ENCODE measurements around the gene MAML2.

MAML2 gene

GRCh38 chr11:96203567-96204365, 139.2 kb downstream of the MAML2 start:
- Histone ChIP-seq H3K27me3 (ENCODE audit: insufficient read depth, low read length, poor library complexity) (no peaks in the 10 kb centered on the region), H3K4me3 (ENCODE audit: low read depth in 1 of 2, low read length in 2 of 2) (no peak overlapping the region), H3K9me3 (ENCODE audit: insufficient read depth, low read length, severe bottlenecking) (no peaks in the 10 kb centered on the region), H2AFZ (ENCODE audit: low read depth, low read length) (no peak overlapping the region), H3K79me2 (ENCODE audit: insufficient read depth, low read length) (no peaks in the 10 kb centered on the region), H3K27ac (ENCODE audit: low read length) (no peak overlapping the region), H3K9ac (ENCODE audit: low read depth, low read length) (no peak overlapping the region), H3K4me1 (ENCODE audit: insufficient read depth, low read length) (peaks cover 22% of the 10 kb centered on the region), H3K36me3 (ENCODE audit: insufficient read depth, low read length) (no peaks in the 10 kb centered on the region), H3K4me2 (ENCODE audit: insufficient read depth, low read length) (no peak overlapping the region), H4K20me1 (ENCODE audit: insufficient read depth, low read length) (no peaks in the 10 kb centered on the region)
- no peak for ATAC-seq (ENCODE audit: insufficient read depth, low read depth)
- no peak for DNase-seq
- TF ChIP-seq EZH2 (IDR thresholded peaks at IDR 0.05; ENCODE audit: borderline replicate concordance, low read depth, low read length, severe bottlenecking) (no peak), CTCF (IDR thresholded peaks at IDR 0.05; ENCODE audit: borderline replicate concordance, extremely low read depth, low read length, poor library complexity, severe bottlenecking) (no peak)

- no peaks in the 10 kb centered on the region for H3K4me1 ChIP-seq (ENCODE audit: insufficient read depth, low read length)
These were observed 142.8 kb downstream of the MAML2 start for GRCh38 chr11:96200243-96200642.

GRCh38 chr11:96199563-96200025, 143.4 kb downstream of the MAML2 start:
- no peak overlapping the region for H3K27ac ChIP-seq (ENCODE audit: low read length)

More at GRCh38 chr11:96200243-96200642, 142.8 kb downstream of the MAML2 start:
- H3K9ac ChIP-seq (ENCODE audit: low read depth, low read length), result no peak overlapping the region
- H3K4me2 ChIP-seq (ENCODE audit: insufficient read depth, low read length), result no peak overlapping the region
- H3K4me3 ChIP-seq (ENCODE audit: low read depth in 1 of 2, low read length in 2 of 2), result no peak overlapping the region
- no peaks in the 10 kb centered on the region for H3K79me2 ChIP-seq (ENCODE audit: insufficient read depth, low read length)
- no peak overlapping the region for H3K27ac ChIP-seq (ENCODE audit: low read length)
- no peaks in the 10 kb centered on the region for H3K9me3 ChIP-seq (ENCODE audit: insufficient read depth, low read length, severe bottlenecking)
- no peak for DNase-seq
- no peak overlapping the region for H2AFZ ChIP-seq (ENCODE audit: low read depth, low read length)
- H4K20me1 ChIP-seq (ENCODE audit: insufficient read depth, low read length), result no peaks in the 10 kb centered on the region
- TF ChIP-seq EZH2 (IDR thresholded peaks at IDR 0.05; ENCODE audit: borderline replicate concordance, low read depth, low read length, severe bottlenecking), result no peak
- TF ChIP-seq CTCF (IDR thresholded peaks at IDR 0.05; ENCODE audit: borderline replicate concordance, extremely low read depth, low read length, poor library complexity, severe bottlenecking), result no peak
- no peak for ATAC-seq (ENCODE audit: insufficient read depth, low read depth)
- H3K36me3 ChIP-seq (ENCODE audit: insufficient read depth, low read length), result no peaks in the 10 kb centered on the region
- H3K27me3 ChIP-seq (ENCODE audit: insufficient read depth, low read length, poor library complexity), result no peaks in the 10 kb centered on the region

More at GRCh38 chr11:96199563-96200025, 143.4 kb downstream of the MAML2 start:
- peaks cover 6% of the 10 kb centered on the region for H3K4me1 ChIP-seq (ENCODE audit: insufficient read depth, low read length)
- no peak overlapping the region for H3K4me2 ChIP-seq (ENCODE audit: insufficient read depth, low read length)
- no peak overlapping the region for H3K9ac ChIP-seq (ENCODE audit: low read depth, low read length)
- no peaks in the 10 kb centered on the region for H3K27me3 ChIP-seq (ENCODE audit: insufficient read depth, low read length, poor library complexity)
- H3K36me3 ChIP-seq (ENCODE audit: insufficient read depth, low read length), result no peaks in the 10 kb centered on the region
- H3K4me3 ChIP-seq (ENCODE audit: low read depth in 1 of 2, low read length in 2 of 2), result no peak overlapping the region
- no peaks in the 10 kb centered on the region for H3K79me2 ChIP-seq (ENCODE audit: insufficient read depth, low read length)
- ATAC-seq (ENCODE audit: insufficient read depth, low read depth) (no peak), DNase-seq (no peak)
- H4K20me1 ChIP-seq (ENCODE audit: insufficient read depth, low read length), result no peaks in the 10 kb centered on the region
- TF ChIP-seq CTCF (IDR thresholded peaks at IDR 0.05; ENCODE audit: borderline replicate concordance, extremely low read depth, low read length, poor library complexity, severe bottlenecking) (no peak), EZH2 (IDR thresholded peaks at IDR 0.05; ENCODE audit: borderline replicate concordance, low read depth, low read length, severe bottlenecking) (no peak)
- no peaks in the 10 kb centered on the region for H3K9me3 ChIP-seq (ENCODE audit: insufficient read depth, low read length, severe bottlenecking)
- H2AFZ ChIP-seq (ENCODE audit: low read depth, low read length), result no peak overlapping the region

Measured in DND-41 (cell line).